ENCODE measurements around the gene CZIB.

Gene CZIB

GRCh38 chr1:53220171-53220961 is at the start of gene CZIB:
TSS of gene CZIB (minus strand) at chr1:53220634. CDS start at chr1:53220575, 59 bp downstream.
- peak; percentile 78 to 93 (median 79) for DNase-seq (ENCODE audit: low read depth in 3 of 3, low spot score in 1 of 3)

GRCh38 chr1:53270107-53270506 is 49.7 kb upstream of the CZIB start:
- DNase-seq (ENCODE audit: low read depth in 3 of 3, low spot score in 1 of 3): no peak

- no peak for DNase-seq (ENCODE audit: low read depth in 3 of 3, low spot score in 1 of 3)
These were observed 47.3 kb upstream of the CZIB start for GRCh38 chr1:53267761-53268160.

- DNase-seq (ENCODE audit: low read depth in 3 of 3, low spot score in 1 of 3): no peak
These were observed 45.6 kb upstream of the CZIB start for GRCh38 chr1:53266038-53266437.

- no peak for DNase-seq (ENCODE audit: low read depth in 3 of 3, low spot score in 1 of 3)
These were observed 45.1 kb upstream of the CZIB start for GRCh38 chr1:53265581-53265980.

- DNase-seq (ENCODE audit: low read depth in 3 of 3, low spot score in 1 of 3): no peak
These were observed 43.6 kb upstream of the CZIB start for GRCh38 chr1:53264048-53264447.

GRCh38 chr1:53262000-53262399 is 41.6 kb upstream of the CZIB start:
- DNase-seq (ENCODE audit: low read depth in 3 of 3, low spot score in 1 of 3): no peak

GRCh38 chr1:53260631-53261247 is 40.3 kb upstream of the CZIB start:
- DNase-seq (ENCODE audit: low read depth in 3 of 3, low spot score in 1 of 3): no peak

GRCh38 chr1:53259932-53260331 is 39.5 kb upstream of the CZIB start:
- DNase-seq (ENCODE audit: low read depth in 3 of 3, low spot score in 1 of 3): no peak

- no peak for DNase-seq (ENCODE audit: low read depth in 3 of 3, low spot score in 1 of 3)
These were observed 37.8 kb upstream of the CZIB start for GRCh38 chr1:53258216-53258615.

GRCh38 chr1:53257454-53258081 is 37.1 kb upstream of the CZIB start:
- no peak for DNase-seq (ENCODE audit: low read depth in 3 of 3, low spot score in 1 of 3)

- DNase-seq (ENCODE audit: low read depth in 3 of 3, low spot score in 1 of 3): no peak
These were observed 36.3 kb upstream of the CZIB start for GRCh38 chr1:53256511-53257453.

- no peak for DNase-seq (ENCODE audit: low read depth in 3 of 3, low spot score in 1 of 3)
These were observed 34.6 kb upstream of the CZIB start for GRCh38 chr1:53255031-53255430.

- DNase-seq (ENCODE audit: low read depth in 3 of 3, low spot score in 1 of 3): no peak
These were observed 33.7 kb upstream of the CZIB start for GRCh38 chr1:53254011-53254640.

- no peak for DNase-seq (ENCODE audit: low read depth in 3 of 3, low spot score in 1 of 3)
These were observed 29.9 kb upstream of the CZIB start for GRCh38 chr1:53250325-53250724.

- DNase-seq (ENCODE audit: low read depth in 3 of 3, low spot score in 1 of 3): no peak
These were observed 29.3 kb upstream of the CZIB start for GRCh38 chr1:53249706-53250105.

GRCh38 chr1:53246261-53247134 is 26.1 kb upstream of the CZIB start:
- DNase-seq (ENCODE audit: low read depth in 3 of 3, low spot score in 1 of 3): no peak

- no peak for DNase-seq (ENCODE audit: low read depth in 3 of 3, low spot score in 1 of 3)
These were observed 23.7 kb upstream of the CZIB start for GRCh38 chr1:53244141-53244540.

GRCh38 chr1:53242381-53242780 is 21.9 kb upstream of the CZIB start:
- DNase-seq (ENCODE audit: low read depth in 3 of 3, low spot score in 1 of 3): no peak

- DNase-seq (ENCODE audit: low read depth in 3 of 3, low spot score in 1 of 3): no peak
These were observed 21.4 kb upstream of the CZIB start for GRCh38 chr1:53241828-53242227.

Data from stimulated activated CD4-positive, alpha-beta T cell treated with anti-CD3 and anti-CD28 coated beads, TNF-alpha, amount 100 ng/mL, for 1 hour (primary cell).